Measurements from ENCODE around the gene NSUN2.
"Not testable (repeated sequence)": the region's sequence is repeated elsewhere in the genome, so short reads cannot be mapped to it uniquely, and the experiment has no call there.

Gene NSUN2

GRCh38 chr5:6632888-6633468, at the start of gene NSUN2, which contains the start of gene SRD5A1:
NSUN2 (minus strand) TSS chr5:6633044; CDS start chr5:6632979, 65 bp downstream.
SRD5A1 (plus strand) TSS chr5:6633440; CDS start chr5:6633577, 137 bp downstream.
- H3K27me3 Mint-ChIP-seq (ENCODE audit: low read depth) = no peaks in the 10 kb centered on the region
- peak within 1 kb of the TSS; percentile 94 for H3K4me3 Mint-ChIP-seq
- no peaks in the 10 kb centered on the region for H3K9me3 Mint-ChIP-seq
- peaks cover 30% of the 10 kb centered on the region for H3K4me1 Mint-ChIP-seq (ENCODE audit: low read depth)
- peak within 1 kb of the TSS; percentile 99 for H3K27ac Mint-ChIP-seq
- peaks cover 29% of the 10 kb centered on the region for H3K36me3 Mint-ChIP-seq (ENCODE audit: low read depth)

- H3K36me3 Mint-ChIP-seq (ENCODE audit: low read depth) = no peaks in the 10 kb centered on the region
- H3K4me3 Mint-ChIP-seq = no peak overlapping the region
- no peaks in the 10 kb centered on the region for H3K9me3 Mint-ChIP-seq
- H3K27me3 Mint-ChIP-seq (ENCODE audit: low read depth) = peaks cover 10% of the 10 kb centered on the region
- peaks cover 4% of the 10 kb centered on the region for H3K4me1 Mint-ChIP-seq (ENCODE audit: low read depth)
- H3K27ac Mint-ChIP-seq = no peak overlapping the region
Observed at GRCh38 chr5:6682239-6682638, 49.4 kb upstream of the NSUN2 start.

GRCh38 chr5:6681682-6682081, 48.8 kb upstream of the NSUN2 start:
- H3K9me3 Mint-ChIP-seq = no peaks in the 10 kb centered on the region
- H3K4me3 Mint-ChIP-seq = no peak overlapping the region
- no peaks in the 10 kb centered on the region for H3K36me3 Mint-ChIP-seq (ENCODE audit: low read depth)
- peaks cover 2% of the 10 kb centered on the region for H3K4me1 Mint-ChIP-seq (ENCODE audit: low read depth)
- no peak overlapping the region for H3K27ac Mint-ChIP-seq
- H3K27me3 Mint-ChIP-seq (ENCODE audit: low read depth) = peaks cover 8% of the 10 kb centered on the region

GRCh38 chr5:6680922-6681321, 48.1 kb upstream of the NSUN2 start:
- peaks cover 7% of the 10 kb centered on the region for H3K9me3 Mint-ChIP-seq
- H3K27me3 Mint-ChIP-seq (ENCODE audit: low read depth) = peaks cover 5% of the 10 kb centered on the region
- H3K4me1 Mint-ChIP-seq (ENCODE audit: low read depth) = no peaks in the 10 kb centered on the region
- H3K4me3 Mint-ChIP-seq = no peak overlapping the region
- peaks cover 3% of the 10 kb centered on the region for H3K36me3 Mint-ChIP-seq (ENCODE audit: low read depth)
- no peak overlapping the region for H3K27ac Mint-ChIP-seq

GRCh38 chr5:6678385-6678784, 45.5 kb upstream of the NSUN2 start:
- H3K27me3 Mint-ChIP-seq (ENCODE audit: low read depth) = peaks cover 5% of the 10 kb centered on the region
- H3K4me3 Mint-ChIP-seq = no peak overlapping the region
- H3K27ac Mint-ChIP-seq = no peak overlapping the region
- no peaks in the 10 kb centered on the region for H3K4me1 Mint-ChIP-seq (ENCODE audit: low read depth)
- peaks cover 11% of the 10 kb centered on the region for H3K9me3 Mint-ChIP-seq
- peaks cover 4% of the 10 kb centered on the region for H3K36me3 Mint-ChIP-seq (ENCODE audit: low read depth)

GRCh38 chr5:6676702-6677101, 43.9 kb upstream of the NSUN2 start:
- no peak overlapping the region for H3K4me3 Mint-ChIP-seq
- H3K27ac Mint-ChIP-seq = no peak overlapping the region
- peaks cover 11% of the 10 kb centered on the region for H3K9me3 Mint-ChIP-seq
- peaks cover 3% of the 10 kb centered on the region for H3K27me3 Mint-ChIP-seq (ENCODE audit: low read depth)
- H3K36me3 Mint-ChIP-seq (ENCODE audit: low read depth) = peaks cover 4% of the 10 kb centered on the region
- no peaks in the 10 kb centered on the region for H3K4me1 Mint-ChIP-seq (ENCODE audit: low read depth)

- no peaks in the 10 kb centered on the region for H3K4me1 Mint-ChIP-seq (ENCODE audit: low read depth)
- H3K27me3 Mint-ChIP-seq (ENCODE audit: low read depth) = no peaks in the 10 kb centered on the region
- no peak overlapping the region for H3K4me3 Mint-ChIP-seq
- peaks cover 6% of the 10 kb centered on the region for H3K36me3 Mint-ChIP-seq (ENCODE audit: low read depth)
- H3K9me3 Mint-ChIP-seq = peaks cover 11% of the 10 kb centered on the region
- H3K27ac Mint-ChIP-seq = no peak overlapping the region
Observed at GRCh38 chr5:6675784-6676491, 43.1 kb upstream of the NSUN2 start.

GRCh38 chr5:6674886-6675285, 42.0 kb upstream of the NSUN2 start:
- Mint-ChIP-seq H3K9me3 (peaks cover 11% of the 10 kb centered on the region), H3K27me3 (ENCODE audit: low read depth) (no peaks in the 10 kb centered on the region), H3K4me3 (no peak overlapping the region), H3K4me1 (ENCODE audit: low read depth) (no peaks in the 10 kb centered on the region), H3K27ac (no peak overlapping the region), H3K36me3 (ENCODE audit: low read depth) (peaks cover 10% of the 10 kb centered on the region)

- Mint-ChIP-seq H3K27me3 (ENCODE audit: low read depth) (no peaks in the 10 kb centered on the region), H3K27ac (no peak overlapping the region), H3K36me3 (ENCODE audit: low read depth) (peaks cover 10% of the 10 kb centered on the region)
Observed at GRCh38 chr5:6674421-6674820, 41.6 kb upstream of the NSUN2 start.

GRCh38 chr5:6673963-6674362, 41.1 kb upstream of the NSUN2 start:
- H3K4me1 Mint-ChIP-seq (ENCODE audit: low read depth) = no peaks in the 10 kb centered on the region
- H3K27me3 Mint-ChIP-seq (ENCODE audit: low read depth) = no peaks in the 10 kb centered on the region
- peaks cover 10% of the 10 kb centered on the region for H3K36me3 Mint-ChIP-seq (ENCODE audit: low read depth)
- H3K27ac Mint-ChIP-seq = no peak overlapping the region
- no peak overlapping the region for H3K4me3 Mint-ChIP-seq
- peaks cover 11% of the 10 kb centered on the region for H3K9me3 Mint-ChIP-seq

More at GRCh38 chr5:6674421-6674820, 41.6 kb upstream of the NSUN2 start:
- Mint-ChIP-seq H3K4me3 (no peak overlapping the region), H3K4me1 (ENCODE audit: low read depth) (no peaks in the 10 kb centered on the region), H3K9me3 (peaks cover 11% of the 10 kb centered on the region)

- Mint-ChIP-seq H3K9me3 (peaks cover 11% of the 10 kb centered on the region), H3K27me3 (ENCODE audit: low read depth) (no peaks in the 10 kb centered on the region), H3K4me3 (no peak overlapping the region), H3K4me1 (ENCODE audit: low read depth) (no peaks in the 10 kb centered on the region), H3K36me3 (ENCODE audit: low read depth) (peaks cover 10% of the 10 kb centered on the region), H3K27ac (no peak overlapping the region)
Observed at GRCh38 chr5:6673031-6673430, 40.2 kb upstream of the NSUN2 start.

GRCh38 chr5:6668717-6669116, 35.9 kb upstream of the NSUN2 start:
- not testable (repeated sequence) for H3K27me3 Mint-ChIP-seq (ENCODE audit: low read depth); H3K27ac Mint-ChIP-seq; H3K4me3 Mint-ChIP-seq; H3K9me3 Mint-ChIP-seq; H3K4me1 Mint-ChIP-seq (ENCODE audit: low read depth); H3K36me3 Mint-ChIP-seq (ENCODE audit: low read depth)

- Mint-ChIP-seq H3K4me3 (no peak overlapping the region), H3K36me3 (ENCODE audit: low read depth) (peaks cover 6% of the 10 kb centered on the region), H3K27me3 (ENCODE audit: low read depth) (no peaks in the 10 kb centered on the region), H3K27ac (no peak overlapping the region), H3K9me3 (no peaks in the 10 kb centered on the region), H3K4me1 (ENCODE audit: low read depth) (no peaks in the 10 kb centered on the region)
Observed at GRCh38 chr5:6667648-6668047, 34.8 kb upstream of the NSUN2 start.

- Mint-ChIP-seq H3K4me1 (ENCODE audit: low read depth) (no peaks in the 10 kb centered on the region), H3K36me3 (ENCODE audit: low read depth) (peaks cover 6% of the 10 kb centered on the region), H3K4me3 (no peak overlapping the region), H3K27ac (no peak overlapping the region), H3K9me3 (no peaks in the 10 kb centered on the region), H3K27me3 (ENCODE audit: low read depth) (no peaks in the 10 kb centered on the region)
Observed at GRCh38 chr5:6666762-6667161, 33.9 kb upstream of the NSUN2 start.

GRCh38 chr5:6660688-6661087, 27.8 kb upstream of the NSUN2 start:
- peaks cover 15% of the 10 kb centered on the region for H3K9me3 Mint-ChIP-seq
- H3K27ac Mint-ChIP-seq = no peak overlapping the region
- H3K4me1 Mint-ChIP-seq (ENCODE audit: low read depth) = peaks cover 7% of the 10 kb centered on the region
- peaks cover 22% of the 10 kb centered on the region for H3K36me3 Mint-ChIP-seq (ENCODE audit: low read depth)
- no peak overlapping the region for H3K4me3 Mint-ChIP-seq
- no peaks in the 10 kb centered on the region for H3K27me3 Mint-ChIP-seq (ENCODE audit: low read depth)

Data from T-helper 1 cell treated with Interleukin-12 subunit alpha and Interleukin-12 subunit beta and Interleukin-4 antibody, amounts not matched to agents 30 μg/mL and 1 μg/mL, for 36 hours (primary cell).